T-cell (primary cell): Measurements from ENCODE around the gene LRRC75A. TPM values are rescaled to one million over a fixed set of nuclear protein-coding genes. Genes with fewer than 3 reads are reported as not detected.
A peak's percentile ranks its signal among the peaks of the same experiment; 100 is the strongest.

ENCODE experiments used
- ATAC-seq, 4 experiments: fragments of 200-7000 bp in 3 of 4; fragments of 150-1000 bp in 1 of 4; cut with Tn5 transposase; replicated peaks in 1 of 4; 1 replicate in 3 of 4; 2 replicates in 1 of 4; pipeline ENCODE4 v1.10.0; 2021; ENCODE audit warnings: moderate library complexity in 3 of 4, mild to moderate bottlenecking in 2 of 4, moderate number of reproducible peaks in 1 of 4
- CTCF ChIA-PET, 2 donors: fragments of 300-600 bp; sonication (Branson Sonifier 250); formaldehyde crosslinking; loops; one replicate each; lab custom pipeline; 2022; ENCODE audit warnings: antibody characterized with exemption in 2 of 2; lab: Charles Lee
- POLR2A ChIA-PET, 2 donors: fragments of 300-600 bp; sonication (Branson Sonifier 250); formaldehyde crosslinking; loops; one replicate each; lab custom pipeline; 2022; ENCODE audit warnings: antibody characterized with exemption in 2 of 2; lab: Charles Lee
- DNase-seq, 35 experiments: peaks; one replicate each; pipeline versions ENCODE4 v3.0.0 to v3.0.0-alpha.2; 2013 to 2023
- H3K27ac ChIP-seq: one replicate; pipeline ENCODE4 v1.5.1; 2013; ENCODE audit warnings: low read length
- H3K27me3 ChIP-seq, 2 experiments: replicated peaks in 1 of 2; 1 replicate in 1 of 2; 2 replicates in 1 of 2; pipeline versions ENCODE4 v1.6.1 to v1.7.0; 2013; ENCODE audit warnings: low read length in 1 of 2, mixed read lengths in 1 of 2; ENCODE audit not compliant: control insufficient read depth in 2 of 2, insufficient read depth in 2 of 2; ENCODE audit errors: extremely low read depth in 1 of 2
- H3K36me3 ChIP-seq, 2 donors: 1 replicate in 1 of 2; 2 replicates in 1 of 2; pipeline versions ENCODE4 v1.6.1 to v1.7.0; 2013; ENCODE audit warnings: low read length in 1 of 2; ENCODE audit not compliant: control insufficient read depth in 2 of 2, insufficient read depth in 1 of 2; ENCODE audit errors: extremely low read depth in 1 of 2
- H3K4me1 ChIP-seq, 2 experiments: 1 replicate in 1 of 2; 2 replicates in 1 of 2; pipeline versions ENCODE4 v1.6.1 to v1.7.0; 2013; ENCODE audit warnings: low read length in 2 of 2, mixed read lengths in 1 of 2; ENCODE audit not compliant: insufficient read depth in 2 of 2, control insufficient read depth in 1 of 2; ENCODE audit errors: extremely low read depth in 1 of 2
- H3K4me3 ChIP-seq, 2 donors: 1 replicate in 1 of 2; 2 replicates in 1 of 2; pipeline versions ENCODE4 v1.5.1 to v1.7.0; 2013; ENCODE audit warnings: mild to moderate bottlenecking in 2 of 2, low read length in 1 of 2, moderate library complexity in 1 of 2; ENCODE audit not compliant: control insufficient read depth in 1 of 2; ENCODE audit errors: extremely low read depth in 1 of 2
- H3K9me3 ChIP-seq: 2 replicates; pipeline ENCODE4 v1.7.0; 2013
- H3K27ac Mint-ChIP-seq, 2 donors: one replicate each; pipeline ENCODE4 v1.8.0; 2020 to 2021; ENCODE audit warnings: mild to moderate bottlenecking in 2 of 2, mixed read lengths in 2 of 2
- H3K27me3 Mint-ChIP-seq, 2 donors: one replicate each; pipeline ENCODE4 v1.8.0; 2021 to 2022; ENCODE audit warnings: mixed read lengths in 2 of 2
- H3K36me3 Mint-ChIP-seq: one replicate; pipeline ENCODE4 v1.8.0; 2021; ENCODE audit warnings: mixed read lengths
- H3K4me1 Mint-ChIP-seq, 3 donors: one replicate each; pipeline ENCODE4 v1.8.0; 2020 to 2022; ENCODE audit warnings: mixed read lengths in 3 of 3, mild to moderate bottlenecking in 1 of 3
- H3K4me3 Mint-ChIP-seq, 3 donors: one replicate each; pipeline ENCODE4 v1.8.0; 2020 to 2022; ENCODE audit warnings: mild to moderate bottlenecking in 3 of 3, mixed read lengths in 3 of 3, moderate library complexity in 3 of 3
- H3K9me3 Mint-ChIP-seq, 3 donors: one replicate each; pipeline ENCODE4 v1.8.0; 2020 to 2022; ENCODE audit warnings: mixed read lengths in 3 of 3
- WGBS: methylation state at CpG from one replicate; pipeline ENCODE4 v1.1.5; 2013; ENCODE audit warnings: missing lambda C conversion rate; ENCODE audit not compliant: insufficient coverage; 5-methylcytosine and 5-hydroxymethylcytosine counted together
- total RNA-seq, 35 experiments: library from RNA in 6 of 35; stranded (reverse) in 6 of 35; fragments of 120-200 nt in 1 of 35; gene quantifications; one replicate each; pipeline versions ENCODE4 v1.2.1 to v1.2.4 and lab custom pipeline; 2013 to 2026

LRRC75A gene
- total RNA-seq, 5 donors from 2014 or later (not counting 1 experiment from before 2014, with no cell fraction given): 3.5 to 7.8 (median 5.4) TPM

GRCh38 chr17:16495980-16496819 is 4.2 kb upstream of the LRRC75A start:
- H3K27me3 Mint-ChIP-seq: peaks cover 10 to 11% of the 10 kb centered on the region in 2 donors
- Histone ChIP-seq H3K9me3 (no peaks in the 10 kb centered on the region), H3K27me3 (peaks cover 0 to 19% of the 10 kb centered on the region in 2 experiments), H3K36me3 (no peaks in the 10 kb centered on the region), H3K4me3 (no peak overlapping the region), H3K27ac (no peak overlapping the region), H3K4me1 (peaks cover 0 to 7% of the 10 kb centered on the region in 2 experiments)
- ChIA-PET CTCF (interaction anchor here in 1 of 2 donors (0.6 kb wide), 1 partner anchor 28 kb away, joined by 3 read pairs; no protein-coding TSS in a partner anchor), POLR2A (no interaction called here)
- peaks cover 3 to 6% (median 3%) of the 10 kb centered on the region in 3 donors for H3K4me1 Mint-ChIP-seq
- no peaks in the 10 kb centered on the region for H3K9me3 Mint-ChIP-seq
- 85% methylated on average over 4 of the region's 12 CpGs for WGBS
- H3K27ac Mint-ChIP-seq: no peak overlapping the region
- no peaks in the 10 kb centered on the region for H3K36me3 Mint-ChIP-seq
- no peak for DNase-seq
- no peak overlapping the region for H3K4me3 Mint-ChIP-seq
- ATAC-seq: no peak

DNA sequence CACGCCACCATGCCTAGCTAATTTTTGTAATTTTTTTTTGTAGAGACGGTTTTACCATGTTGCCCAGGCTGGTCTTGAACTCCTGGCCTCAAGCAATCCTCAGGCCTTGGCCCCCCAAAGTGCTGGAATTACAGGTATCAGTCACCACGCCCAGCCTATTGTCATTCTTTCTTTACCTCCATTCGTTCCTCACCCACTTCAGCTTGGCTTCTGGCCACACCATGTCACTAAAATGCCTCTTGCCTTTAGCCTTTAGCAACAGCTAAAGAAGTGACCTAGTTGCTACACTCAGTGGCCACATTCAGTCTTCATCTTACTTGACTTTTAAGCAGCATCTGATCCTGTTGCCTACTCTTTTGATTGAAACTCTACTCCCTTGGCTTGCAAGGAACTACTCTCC is 3.6 kb upstream of the LRRC75A start:
- ATAC-seq (no peak), DNase-seq (no peak)
- H3K4me1 Mint-ChIP-seq: peaks cover 9 to 13% (median 9%) of the 10 kb centered on the region in 3 donors
- H3K36me3 Mint-ChIP-seq: no peaks in the 10 kb centered on the region
- peaks cover 10 to 11% of the 10 kb centered on the region in 2 donors for H3K27me3 Mint-ChIP-seq
- CTCF ChIA-PET: interaction anchor here in 1 of 2 donors (0.6 kb wide), 2 partner anchors 29 to 896 kb away, joined by 3 read pairs; no protein-coding TSS in a partner anchor
- peaks cover 0 to 23% of the 10 kb centered on the region in 2 experiments for H3K27me3 ChIP-seq
- POLR2A ChIA-PET: no interaction called here
- no peak overlapping the region for H3K27ac ChIP-seq
- H3K36me3 ChIP-seq: no peaks in the 10 kb centered on the region
- no peaks in the 10 kb centered on the region for H3K9me3 Mint-ChIP-seq
- no peak overlapping the region for H3K27ac Mint-ChIP-seq
- peaks cover 0 to 13% of the 10 kb centered on the region in 2 experiments for H3K4me1 ChIP-seq
- H3K4me3 Mint-ChIP-seq: no peak overlapping the region
- H3K4me3 ChIP-seq: no peak overlapping the region
- WGBS: 76% methylated on average over 4 of the region's 4 CpGs
- no peaks in the 10 kb centered on the region for H3K9me3 ChIP-seq

DNA sequence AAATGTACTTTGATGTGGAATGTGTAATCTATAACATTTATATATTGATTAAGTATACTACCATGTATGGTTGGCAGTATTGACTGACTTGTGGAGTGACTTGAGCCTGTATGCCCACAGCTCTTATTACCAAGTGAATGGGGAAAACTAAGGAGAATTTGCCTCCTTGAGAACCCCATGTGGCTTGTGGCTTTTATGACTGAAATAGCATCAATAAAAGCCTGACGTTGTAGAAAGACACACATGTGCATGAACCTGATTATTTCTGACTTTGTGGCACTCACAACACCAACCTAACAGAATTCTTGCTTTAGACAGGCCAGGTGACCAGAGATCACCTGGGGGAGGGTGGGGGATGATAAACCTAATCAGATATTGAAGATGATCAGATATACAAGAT is 2.1 kb upstream of the LRRC75A start:
- Histone ChIP-seq H3K27ac (no peak overlapping the region), H3K36me3 (no peaks in the 10 kb centered on the region), H3K4me3 (no peak overlapping the region), H3K4me1 (peaks cover 0 to 16% of the 10 kb centered on the region in 2 experiments), H3K9me3 (no peaks in the 10 kb centered on the region), H3K27me3 (peaks cover 0 to 19% of the 10 kb centered on the region in 2 experiments)
- POLR2A ChIA-PET: no interaction called here
- peaks cover 14 to 18% (median 15%) of the 10 kb centered on the region in 3 donors for H3K4me1 Mint-ChIP-seq
- no peak overlapping the region for H3K4me3 Mint-ChIP-seq
- peaks cover 10 to 11% of the 10 kb centered on the region in 2 donors for H3K27me3 Mint-ChIP-seq
- H3K36me3 Mint-ChIP-seq: no peaks in the 10 kb centered on the region
- ATAC-seq: no peak
- no peaks in the 10 kb centered on the region for H3K9me3 Mint-ChIP-seq
- DNase-seq: no peak
- WGBS: no CpG with 5 or more reads among the region's 1 CpG
- H3K27ac Mint-ChIP-seq: no peak overlapping the region
- CTCF ChIA-PET: no interaction called here

DNA sequence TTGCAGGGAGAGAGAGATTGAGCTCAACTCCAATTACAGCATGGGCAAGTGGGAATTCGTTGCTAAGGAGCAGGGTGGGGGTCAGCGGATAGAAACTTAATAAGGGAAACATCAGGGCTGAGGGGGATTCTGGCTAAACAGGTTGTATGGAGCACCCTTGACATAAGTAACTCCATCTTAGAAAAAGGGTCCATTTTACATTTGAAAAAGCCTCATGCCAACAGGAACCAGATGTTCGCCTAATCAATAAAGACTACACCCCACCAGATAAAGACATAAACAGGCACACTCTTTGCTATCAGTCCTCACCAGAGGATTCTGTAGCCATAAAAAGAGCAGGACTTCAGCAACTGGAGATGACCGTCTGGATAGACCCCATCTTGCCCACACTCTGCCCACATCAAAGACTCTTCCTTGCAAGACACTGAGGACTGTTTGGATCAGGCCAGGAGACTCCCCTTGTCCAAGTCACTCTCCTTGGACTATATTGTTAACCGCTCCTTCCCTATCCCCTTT is 1.6 kb upstream of the LRRC75A start:
- peaks cover 0 to 18% of the 10 kb centered on the region in 2 experiments for H3K27me3 ChIP-seq
- Mint-ChIP-seq H3K4me3 (peak overlapping the region in 1 of 3 donors; percentile 75), H3K27me3 (peaks cover 10% of the 10 kb centered on the region in 2 donors), H3K36me3 (no peaks in the 10 kb centered on the region), H3K27ac (no peak overlapping the region), H3K4me1 (peaks cover 14 to 22% (median 15%) of the 10 kb centered on the region in 3 donors), H3K9me3 (no peaks in the 10 kb centered on the region)
- WGBS: 80% methylated on average over 1 of the region's 5 CpGs
- no peak overlapping the region for H3K27ac ChIP-seq
- H3K36me3 ChIP-seq: no peaks in the 10 kb centered on the region
- H3K4me1 ChIP-seq: peaks cover 0 to 16% of the 10 kb centered on the region in 2 experiments
- no peak overlapping the region for H3K4me3 ChIP-seq
- DNase-seq (no peak), ATAC-seq (no peak)
- ChIA-PET POLR2A (no interaction called here), CTCF (no interaction called here)
- no peaks in the 10 kb centered on the region for H3K9me3 ChIP-seq

GRCh38 chr17:16492613-16493530 is 879 bp upstream of the LRRC75A start:
- no peaks in the 10 kb centered on the region for H3K36me3 ChIP-seq
- ChIA-PET POLR2A (no interaction called here), CTCF (interaction anchor here in 1 of 2 donors (0.5 kb wide), 1 partner anchor 29 kb away, joined by 3 read pairs; no protein-coding TSS in a partner anchor)
- Mint-ChIP-seq H3K27ac (no peak overlapping the region), H3K9me3 (no peaks in the 10 kb centered on the region), H3K4me1 (peaks cover 14 to 24% (median 15%) of the 10 kb centered on the region in 3 donors), H3K4me3 (peak overlapping the region; percentile 75 to 81 (median 78)), H3K27me3 (peaks cover 3% of the 10 kb centered on the region in 2 donors), H3K36me3 (no peaks in the 10 kb centered on the region)
- WGBS: 85% methylated on average over 24 of the region's 27 CpGs
- peak overlapping the region; percentile 24 to 36 for H3K4me3 ChIP-seq
- no peaks in the 10 kb centered on the region for H3K9me3 ChIP-seq
- ATAC-seq (no peak), DNase-seq (no peak)
- peaks cover 0 to 18% of the 10 kb centered on the region in 2 experiments for H3K27me3 ChIP-seq
- H3K4me1 ChIP-seq: peaks cover 0 to 16% of the 10 kb centered on the region in 2 experiments
- no peak overlapping the region for H3K27ac ChIP-seq
